GM12864 (cell line): ENCODE measurements around the gene SLC38A3.
A peak's percentile ranks its signal among the peaks of the same experiment; 100 is the strongest.

Experiments used
- DNase-seq: peaks from one replicate; pipeline ENCODE4 v3.0.0-alpha.2; 2011; ENCODE audit warnings: low read depth
- H3K4me3 ChIP-seq: 2 replicates; pipeline ENCODE4 v1.5.1; 2011; ENCODE audit warnings: mild to moderate bottlenecking, low read depth, low read length, control low read depth
- TF ChIP-seq, protein P1 (sequence below): IDR thresholded peaks from 2 replicates; pipeline ENCODE4 v1.5.1; 2011; ENCODE audit warnings: low read depth, mild to moderate bottlenecking, moderate library complexity, low read length, control low read depth, inconsistent platforms; ENCODE audit errors: missing control alignments

The SLC38A3 gene

DNA sequence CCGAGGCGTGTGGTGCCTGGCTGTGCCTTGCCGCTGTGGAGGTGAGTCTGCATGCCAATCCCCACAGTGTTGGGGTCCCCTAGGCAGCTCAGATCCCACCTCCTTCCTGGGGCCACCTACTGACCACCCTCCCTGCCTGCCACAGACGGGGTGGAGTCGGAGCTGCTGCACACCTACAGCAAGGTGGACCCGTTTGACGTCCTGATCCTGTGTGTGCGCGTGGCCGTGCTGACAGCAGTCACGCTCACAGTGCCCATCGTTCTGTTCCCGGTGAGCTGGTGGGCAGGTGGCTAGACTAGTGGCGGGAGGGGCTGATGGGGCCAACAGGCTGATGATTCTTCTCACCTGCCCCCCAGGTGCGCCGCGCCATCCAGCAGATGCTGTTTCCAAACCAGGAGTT is 13.4 kb downstream of the SLC38A3 start:
- TF ChIP-seq, protein P1, sequence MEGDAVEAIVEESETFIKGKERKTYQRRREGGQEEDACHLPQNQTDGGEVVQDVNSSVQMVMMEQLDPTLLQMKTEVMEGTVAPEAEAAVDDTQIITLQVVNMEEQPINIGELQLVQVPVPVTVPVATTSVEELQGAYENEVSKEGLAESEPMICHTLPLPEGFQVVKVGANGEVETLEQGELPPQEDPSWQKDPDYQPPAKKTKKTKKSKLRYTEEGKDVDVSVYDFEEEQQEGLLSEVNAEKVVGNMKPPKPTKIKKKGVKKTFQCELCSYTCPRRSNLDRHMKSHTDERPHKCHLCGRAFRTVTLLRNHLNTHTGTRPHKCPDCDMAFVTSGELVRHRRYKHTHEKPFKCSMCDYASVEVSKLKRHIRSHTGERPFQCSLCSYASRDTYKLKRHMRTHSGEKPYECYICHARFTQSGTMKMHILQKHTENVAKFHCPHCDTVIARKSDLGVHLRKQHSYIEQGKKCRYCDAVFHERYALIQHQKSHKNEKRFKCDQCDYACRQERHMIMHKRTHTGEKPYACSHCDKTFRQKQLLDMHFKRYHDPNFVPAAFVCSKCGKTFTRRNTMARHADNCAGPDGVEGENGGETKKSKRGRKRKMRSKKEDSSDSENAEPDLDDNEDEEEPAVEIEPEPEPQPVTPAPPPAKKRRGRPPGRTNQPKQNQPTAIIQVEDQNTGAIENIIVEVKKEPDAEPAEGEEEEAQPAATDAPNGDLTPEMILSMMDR: no peak
- H3K4me3 ChIP-seq: no peak overlapping the region
- DNase-seq: no peak

DNA sequence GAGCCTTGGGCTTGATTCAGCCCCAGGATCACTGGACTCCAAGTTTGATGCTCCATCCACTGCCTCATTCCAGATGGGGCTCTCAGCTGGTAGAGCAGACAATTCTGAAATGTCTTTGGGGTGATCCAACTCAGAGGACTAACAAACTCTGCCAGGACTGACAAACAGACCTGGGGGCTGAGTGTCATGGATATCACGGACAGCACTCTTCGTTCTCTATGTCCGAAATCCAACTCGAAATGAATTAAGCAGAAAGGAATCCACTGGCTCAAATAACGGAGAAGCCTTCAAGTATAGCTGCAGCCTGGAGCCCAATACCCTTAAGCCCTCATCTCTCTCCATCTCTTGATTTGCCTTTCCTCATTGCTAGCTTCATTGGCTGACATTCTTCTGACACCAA is 14.2 kb downstream of the SLC38A3 start:
- TF ChIP-seq, protein P1: no peak
- no peak overlapping the region for H3K4me3 ChIP-seq

DNA sequence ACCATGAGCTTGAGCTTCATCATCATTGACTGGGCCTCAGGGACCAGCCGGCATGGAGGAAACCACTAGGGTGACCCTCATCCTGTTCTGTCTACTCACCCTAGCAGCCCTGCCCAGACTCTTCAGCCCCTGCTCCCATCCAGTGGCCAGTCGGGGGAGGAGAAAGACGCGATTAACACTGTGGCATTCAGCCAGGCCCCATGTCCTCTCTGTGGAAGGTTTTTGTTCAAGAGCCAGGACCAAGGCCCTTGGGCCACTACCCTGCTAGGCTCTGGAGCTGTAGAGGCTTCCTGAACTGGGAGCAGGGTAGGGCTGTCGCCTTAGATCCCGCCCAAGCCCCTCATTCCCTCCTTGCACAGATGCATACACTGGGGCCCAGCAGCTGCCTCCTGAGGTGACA is 15.0 kb downstream of the SLC38A3 start:
- H3K4me3 ChIP-seq: no peak overlapping the region
- TF ChIP-seq, protein P1: no peak
- no peak for DNase-seq

More for the DNA sequence above, 14.2 kb downstream of the SLC38A3 start:
- no peak for DNase-seq

DNA sequence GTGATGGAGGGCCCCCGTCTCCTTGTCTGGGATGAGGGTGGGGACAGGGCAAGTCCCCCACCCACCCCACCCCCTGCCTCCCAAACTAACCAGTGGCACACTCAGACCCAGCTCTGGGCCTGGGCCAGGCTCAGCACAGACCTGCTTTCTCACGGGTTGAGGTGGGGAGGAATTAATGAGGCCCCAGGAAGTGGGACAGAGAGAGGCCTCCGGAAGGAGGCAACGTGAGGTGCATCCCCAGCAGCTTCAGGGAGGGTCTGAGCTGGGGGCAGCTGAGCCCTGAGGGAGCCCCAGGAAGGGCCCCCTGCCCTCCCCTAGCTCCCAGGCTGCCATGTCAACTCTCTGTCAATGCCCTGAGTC is 16.0 kb downstream of the SLC38A3 start:
- no peak for DNase-seq
- H3K4me3 ChIP-seq: no peak overlapping the region
- TF ChIP-seq, protein P1: no peak

DNA sequence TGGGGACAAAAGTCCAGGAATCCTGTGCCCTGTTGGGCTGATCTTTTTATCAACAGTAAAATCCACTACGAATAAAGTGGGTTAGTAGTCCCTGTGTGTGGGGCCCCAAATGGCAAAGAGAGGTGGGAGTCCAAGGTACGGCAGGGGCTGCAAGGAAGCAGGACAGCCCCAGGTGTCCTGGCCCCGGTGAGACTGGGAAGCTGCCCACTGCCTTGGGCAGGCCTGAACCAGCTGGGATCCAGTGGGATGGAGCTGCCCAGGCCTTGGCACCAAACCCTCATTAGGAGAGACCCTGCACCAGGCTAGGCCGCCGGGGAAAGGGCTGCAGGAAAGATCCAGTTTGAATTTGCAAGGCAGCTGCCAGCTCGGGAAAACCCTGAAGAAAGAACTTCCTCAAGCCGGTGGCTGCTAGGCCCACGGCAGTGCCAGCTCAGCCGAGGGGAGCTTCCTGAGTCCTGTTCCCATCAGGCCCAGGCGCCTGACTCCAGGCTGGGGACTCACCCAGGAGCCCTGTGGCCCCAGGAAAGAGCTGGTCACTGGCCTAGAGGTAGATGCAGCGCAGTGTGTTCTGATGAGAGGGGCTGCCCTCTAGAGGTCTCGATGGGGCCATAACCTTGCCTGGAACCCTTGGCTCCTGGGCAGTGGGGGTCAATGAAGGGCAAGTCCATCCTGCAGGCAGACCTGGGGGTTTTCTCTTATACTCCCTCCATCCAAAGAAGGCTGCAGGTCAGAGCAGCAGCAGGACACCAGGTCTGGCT is 16.5 kb downstream of the SLC38A3 start:
- DNase-seq: no peak
- TF ChIP-seq, protein P1: peak; percentile 7
- H3K4me3 ChIP-seq: no peak overlapping the region

DNA sequence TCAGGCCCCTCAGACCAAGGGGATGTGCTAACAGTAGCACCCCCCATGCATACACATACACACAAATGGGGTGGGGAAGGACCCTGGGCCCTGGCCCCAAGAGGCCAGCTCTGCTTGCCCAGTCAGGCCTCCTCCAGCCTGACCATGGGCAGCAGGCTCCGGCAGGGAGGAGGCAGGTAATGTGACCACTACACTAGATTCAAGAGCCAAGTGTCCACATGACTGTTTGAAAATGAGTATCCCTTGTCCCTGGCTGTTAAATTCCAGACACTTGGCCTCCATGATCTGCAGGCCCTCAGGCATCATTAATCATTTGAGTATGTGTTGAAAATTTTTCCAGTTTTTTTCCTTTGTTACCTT is 17.1 kb downstream of the SLC38A3 start:
- TF ChIP-seq, protein P1: peak; percentile 0
- no peak for DNase-seq
- no peak overlapping the region for H3K4me3 ChIP-seq

DNA sequence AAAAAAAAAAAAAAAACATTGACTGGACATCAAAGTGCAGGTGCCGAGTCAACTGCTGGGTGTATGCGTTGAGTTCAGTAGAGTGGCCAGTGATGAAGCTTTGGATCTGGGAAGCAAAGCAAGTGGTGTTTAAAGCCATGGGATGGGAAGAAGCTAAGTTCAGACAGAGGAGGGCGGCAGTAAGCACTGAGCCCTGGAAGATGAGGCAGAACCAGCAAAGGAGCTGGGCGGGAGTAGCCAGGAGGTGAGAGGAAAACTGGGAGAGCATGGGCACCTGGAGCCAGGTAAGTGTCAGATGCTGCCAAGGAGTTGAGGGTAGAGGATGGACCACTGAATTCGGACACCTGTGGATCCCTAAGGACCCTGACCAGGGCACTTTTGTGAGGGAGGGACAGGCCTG is 19.6 kb downstream of the SLC38A3 start:
- no peak for DNase-seq
- TF ChIP-seq, protein P1: no peak
- no peak overlapping the region for H3K4me3 ChIP-seq
